Liver (tissue), 3 donors: ENCODE data around the gene ERFL.

Source experiments
- CTCF ChIP-seq: fragments of 150-350 bp; IDR thresholded peaks from 2 replicates; pipeline ENCODE4 v1.5.1; 2017; ENCODE audit warnings: improper control_type of control experiment, low read depth, low read length; ENCODE audit not compliant: missing input control
- GABPA ChIP-seq, 2 donors: IDR thresholded peaks in 1 of 2; conservative IDR thresholded peaks in 1 of 2; 2 replicates each; pipeline ENCODE4 v1.6.1; 2016; ENCODE audit warnings: antibody characterized with exemption in 2 of 2, mild to moderate bottlenecking in 1 of 2, moderate library complexity in 1 of 2
- JUND ChIP-seq, 2 donors: IDR thresholded peaks; 2 replicates each; pipeline ENCODE4 v1.6.1; 2016; ENCODE audit warnings: antibody characterized with exemption in 2 of 2
- MAX ChIP-seq: IDR thresholded peaks from 2 replicates; pipeline ENCODE4 v1.6.1; 2016; ENCODE audit warnings: antibody characterized with exemption
- RAD21 ChIP-seq, 2 donors: IDR thresholded peaks; 2 replicates each; pipeline ENCODE4 v1.6.1; 2016; ENCODE audit warnings: antibody characterized with exemption in 2 of 2, mild to moderate bottlenecking in 2 of 2
- SP1 ChIP-seq: IDR thresholded peaks from 2 replicates; pipeline ENCODE4 v1.6.1; 2018; ENCODE audit warnings: antibody characterized with exemption, mild to moderate bottlenecking
- TAF1 ChIP-seq: conservative IDR thresholded peaks from 2 replicates; pipeline ENCODE4 v1.6.1; 2016; ENCODE audit warnings: antibody characterized with exemption, mild to moderate bottlenecking
- donor health status: healthy.
- donor health status: healthy.

GRCh38 chr19:41932259-41932719, 4.0 kb upstream of the ERFL start:
- no peak for TF ChIP-seq CTCF
- TF ChIP-seq RAD21 (IDR thresholded peaks at IDR 0.05): no peak
- TF ChIP-seq TAF1: no peak
- no peak for TF ChIP-seq JUND (IDR thresholded peaks at IDR 0.05)
- TF ChIP-seq MAX: no peak
- TF ChIP-seq GABPA (IDR thresholded peaks at IDR 0.05 in 1 of 2, conservative IDR thresholded peaks at IDR 0.05 in 1 of 2): no peak
- no peak for TF ChIP-seq SP1
